UCSD-AML1 (cell line): ENCODE results near the gene KRT33A.

Experiments used
- DNase-seq: peaks from one replicate; lab custom pipeline; 2025; ENCODE audit not compliant: unreplicated experiment; lab: John Stamatoyannopoulos, UW

The KRT33A gene

DNA sequence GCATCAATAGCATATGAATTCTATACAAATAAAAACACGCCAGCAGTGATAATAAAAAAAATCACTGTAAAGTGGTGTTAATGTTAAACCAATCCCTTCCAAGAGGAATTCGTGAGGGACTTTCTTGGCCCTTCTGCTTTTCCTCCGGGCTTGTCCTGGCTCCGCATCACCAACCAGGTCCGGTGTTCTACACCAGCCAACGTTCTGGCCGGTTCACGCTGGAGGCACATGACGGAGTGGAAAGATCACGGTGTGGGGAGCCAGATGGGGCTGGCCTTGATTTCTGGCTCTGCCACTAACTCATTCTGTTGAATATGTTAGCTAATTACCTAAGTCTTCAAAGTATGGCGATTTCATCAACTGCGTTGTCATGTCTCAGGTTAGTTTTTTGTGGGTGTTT lies 46.5 kb downstream of the KRT33A start:
- no peak for DNase-seq

DNA sequence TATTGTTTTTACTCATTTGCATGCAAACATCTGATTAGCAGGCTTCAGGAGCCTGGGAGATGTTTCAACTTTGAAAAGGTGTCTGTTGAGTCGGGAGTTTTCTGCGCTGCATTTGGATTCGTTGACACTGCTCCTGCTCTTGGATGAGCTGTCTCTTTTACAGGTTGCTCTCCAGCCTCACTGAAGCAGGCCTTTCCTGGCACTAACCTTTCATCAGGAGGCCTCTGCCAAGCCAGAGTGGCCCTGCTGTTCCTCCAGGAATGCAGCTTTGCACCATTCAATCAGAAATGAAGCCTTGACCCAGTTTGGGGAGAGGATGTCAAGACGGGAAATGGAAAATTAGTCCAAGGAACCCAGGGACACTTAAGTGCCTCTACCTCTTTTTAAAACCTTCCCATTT lies 47.6 kb downstream of the KRT33A start:
- DNase-seq = no peak

DNA sequence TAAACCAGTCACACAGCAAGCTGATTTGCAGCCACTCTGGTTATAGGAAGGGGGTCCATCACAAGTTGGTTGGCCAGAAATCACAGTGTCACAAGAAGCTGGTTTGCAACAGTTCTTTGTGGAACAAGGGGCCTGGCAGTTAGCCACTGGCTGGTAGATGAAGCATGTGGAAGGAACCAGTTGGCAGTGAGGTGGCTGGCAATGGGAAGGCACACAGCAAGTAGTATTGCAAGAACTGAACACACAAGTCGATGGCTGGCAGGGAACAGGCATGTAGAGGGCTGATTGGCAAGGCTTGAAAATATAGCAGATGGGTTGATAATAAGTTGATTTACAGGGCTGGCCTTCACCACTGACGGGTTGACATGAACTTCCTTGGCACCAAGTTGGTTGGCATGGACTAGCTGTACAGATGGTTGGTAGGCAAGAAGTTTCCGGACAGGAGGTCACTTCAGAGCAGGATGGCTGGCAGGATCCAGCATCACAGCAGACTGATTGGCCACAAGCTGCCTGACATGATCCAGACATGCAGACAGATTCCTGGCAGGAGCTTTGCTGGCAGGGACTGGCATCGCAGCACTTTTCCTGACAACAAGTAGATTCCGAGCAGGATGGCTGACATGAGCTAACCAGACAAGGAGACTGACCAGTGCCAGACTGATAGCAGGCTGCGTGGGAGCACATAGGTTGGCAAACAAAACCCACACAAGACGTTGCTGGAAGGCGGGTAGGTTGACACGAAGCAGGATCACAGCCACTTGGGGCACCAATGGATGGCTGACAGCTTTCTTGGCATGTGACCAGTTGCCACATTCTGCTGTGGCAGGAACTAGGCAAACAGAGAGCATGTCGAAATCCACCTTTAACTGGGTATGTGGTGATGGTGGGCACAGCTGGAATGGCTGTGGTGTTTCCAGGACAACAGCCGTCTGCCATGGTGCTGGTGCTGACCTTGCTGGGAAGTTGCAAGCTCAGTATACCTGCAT lies 48.4 kb downstream of the KRT33A start, which contains the start of gene KRTAP29-1:
TSS of gene KRTAP29-1 (minus strand) at position 936 of the 986 bp plus-strand sequence. CDS start at position 936, 0 bp downstream.
- DNase-seq = no peak

DNA sequence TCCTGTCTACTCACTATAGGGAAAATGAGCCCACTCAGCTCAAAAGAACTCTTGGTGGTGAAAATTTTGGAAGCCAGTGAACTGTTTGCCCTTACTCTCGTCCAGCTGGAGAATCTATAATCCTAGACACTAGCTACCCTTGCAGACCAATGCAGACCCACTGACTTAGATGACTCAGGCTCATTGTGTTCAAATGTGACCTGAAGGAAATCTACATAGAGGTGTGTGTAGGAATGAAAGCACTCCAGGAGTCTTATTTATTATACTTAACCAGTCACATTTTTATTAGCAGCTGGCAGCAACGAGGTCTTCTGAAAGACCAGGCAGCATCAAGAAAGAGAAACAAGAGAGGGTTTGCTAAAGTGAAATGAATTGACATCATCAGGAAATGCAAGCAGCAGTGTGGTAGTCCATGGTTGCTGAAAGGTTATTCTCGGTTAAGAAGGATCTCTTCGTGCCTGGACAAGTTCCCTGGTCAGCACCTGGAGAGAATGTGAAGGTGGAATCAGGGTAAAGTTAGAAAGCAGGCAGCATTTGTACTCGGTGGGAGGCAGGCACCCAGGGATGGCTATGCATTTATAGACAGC lies 49.3 kb downstream of the KRT33A start:
- DNase-seq = no peak

DNA sequence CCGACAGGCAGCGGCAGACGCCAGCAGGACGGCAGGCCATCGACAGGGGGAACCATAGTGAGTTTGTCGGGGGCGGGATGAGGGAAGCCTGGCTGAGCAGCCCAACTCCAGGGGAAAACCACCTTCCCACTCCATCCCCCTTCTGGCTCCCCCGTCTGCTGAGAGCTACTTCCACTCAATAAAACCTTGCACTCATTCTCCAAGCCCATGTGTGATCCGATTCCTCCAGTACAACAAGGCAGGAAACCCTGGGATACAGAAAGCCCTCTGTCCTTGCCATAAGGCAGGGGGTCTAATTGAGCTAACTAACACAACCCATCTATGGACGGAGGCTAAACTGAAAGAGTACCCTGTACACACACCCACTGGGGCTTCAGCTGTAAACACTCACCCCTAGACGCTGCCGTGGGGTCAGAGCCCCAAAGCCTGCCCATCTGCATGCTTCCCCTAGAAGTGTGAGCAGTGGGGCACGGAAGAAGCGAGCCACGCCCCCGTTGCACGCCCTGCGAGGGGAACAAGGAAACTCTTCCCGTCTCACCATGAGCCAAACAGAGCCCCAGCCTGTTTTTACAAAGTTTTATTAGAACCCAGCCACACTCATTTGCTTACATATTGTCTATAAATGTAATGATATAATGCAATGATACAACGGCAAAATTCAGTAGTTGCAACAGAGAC lies 52.0 kb downstream of the KRT33A start:
- no peak for DNase-seq

DNA sequence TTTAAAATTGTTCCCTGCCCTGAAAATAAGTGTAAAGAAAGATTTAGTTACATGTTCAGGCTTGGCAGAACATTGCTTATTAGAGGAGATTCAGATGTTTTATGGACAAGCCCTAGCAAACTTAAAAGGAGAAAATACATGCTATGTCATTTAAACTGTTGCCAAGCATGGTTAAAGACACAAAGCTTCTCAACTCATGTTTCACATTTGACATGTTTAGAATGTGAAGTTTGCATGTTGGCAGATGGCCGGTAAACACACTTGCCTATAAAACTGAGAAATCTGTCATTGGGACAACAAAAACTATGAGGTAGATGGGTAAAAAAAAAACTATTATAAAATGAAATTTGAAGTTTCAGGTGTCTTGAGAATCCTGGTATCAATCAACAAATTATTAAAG lies 53.8 kb downstream of the KRT33A start:
- no peak for DNase-seq
